Parathyroid adenoma (tissue), 2 donors: ENCODE results near the gene ZFX.

Source experiments
- H2AFZ ChIP-seq: fragments of 300-600 bp; sonication (generic); one replicate; pipeline ENCODE4 v1.7.0; 2017; ENCODE audit warnings: antibody characterized with exemption, mild to moderate bottlenecking
- H3K27ac ChIP-seq: fragments of 300-600 bp; sonication (generic); one replicate; pipeline ENCODE4 v1.7.0; 2017
- H3K27me3 ChIP-seq: fragments of 300-600 bp; sonication (generic); one replicate; pipeline ENCODE4 v1.7.0; 2017; ENCODE audit warnings: low read length; ENCODE audit not compliant: control insufficient read depth, insufficient read depth
- H3K36me3 ChIP-seq: fragments of 300-600 bp; sonication (generic); one replicate; pipeline ENCODE4 v1.7.0; 2017; ENCODE audit warnings: low read length; ENCODE audit not compliant: control insufficient read depth, insufficient read depth
- H3K4me1 ChIP-seq: fragments of 300-600 bp; sonication (generic); one replicate; pipeline ENCODE4 v1.7.0; 2017; ENCODE audit warnings: control low read depth
- H3K4me2 ChIP-seq: fragments of 300-600 bp; sonication (generic); one replicate; pipeline ENCODE4 v1.7.0; 2017; ENCODE audit warnings: low read length
- H3K4me3 ChIP-seq: fragments of 300-600 bp; sonication (generic); one replicate; pipeline ENCODE4 v1.7.0; 2017; ENCODE audit warnings: low read depth, low read length
- H3K79me2 ChIP-seq: fragments of 300-600 bp; sonication (generic); one replicate; pipeline ENCODE4 v1.7.0; 2017; ENCODE audit warnings: control low read depth
- H3K9ac ChIP-seq: fragments of 300-600 bp; sonication (generic); one replicate; pipeline ENCODE4 v1.7.0; 2017; ENCODE audit warnings: mild to moderate bottlenecking
- H3K9me3 ChIP-seq: fragments of 300-600 bp; sonication (generic); one replicate; pipeline ENCODE4 v1.7.0; 2017; ENCODE audit warnings: low read length; ENCODE audit not compliant: control insufficient read depth
- CTCF ChIP-seq: fragments of 300-600 bp; sonication (generic); IDR thresholded peaks from one replicate; pipeline ENCODE4 v1.7.0; 2017; ENCODE audit warnings: antibody characterized with exemption, mild to moderate bottlenecking
- donor health status: primary hyperparathyroidism.

The ZFX gene

GRCh38 chrX:24203072-24203808 is 53.7 kb downstream of the ZFX start:
- Histone ChIP-seq H3K36me3 (no peaks in the 10 kb centered on the region), H3K9me3 (no peaks in the 10 kb centered on the region), H2AFZ (no peak overlapping the region), H3K4me3 (no peak overlapping the region), H3K4me1 (peaks cover 17% of the 10 kb centered on the region), H3K79me2 (peaks cover 11% of the 10 kb centered on the region), H3K27me3 (no peaks in the 10 kb centered on the region), H3K4me2 (no peak overlapping the region), H3K9ac (no peak overlapping the region), H3K27ac (no peak overlapping the region)
- TF ChIP-seq CTCF: no peak

GRCh38 chrX:24204331-24204730 is 54.8 kb downstream of the ZFX start:
- H3K9me3 ChIP-seq: no peaks in the 10 kb centered on the region
- no peak overlapping the region for H3K27ac ChIP-seq

GRCh38 chrX:24204958-24205357 is 55.4 kb downstream of the ZFX start:
- Histone ChIP-seq H3K27me3 (no peaks in the 10 kb centered on the region), H3K27ac (no peak overlapping the region), H3K9ac (no peak overlapping the region), H3K79me2 (peaks cover 8% of the 10 kb centered on the region), H3K9me3 (no peaks in the 10 kb centered on the region), H3K4me2 (no peak overlapping the region), H3K4me1 (peaks cover 17% of the 10 kb centered on the region), H2AFZ (no peak overlapping the region), H3K36me3 (no peaks in the 10 kb centered on the region), H3K4me3 (no peak overlapping the region)
- no peak for TF ChIP-seq CTCF

More at GRCh38 chrX:24204331-24204730, 54.8 kb downstream of the ZFX start:
- Histone ChIP-seq H3K4me3 (no peak overlapping the region), H3K4me1 (peaks cover 17% of the 10 kb centered on the region), H3K4me2 (no peak overlapping the region), H3K36me3 (no peaks in the 10 kb centered on the region), H3K79me2 (peaks cover 8% of the 10 kb centered on the region), H3K27me3 (no peaks in the 10 kb centered on the region), H2AFZ (no peak overlapping the region), H3K9ac (no peak overlapping the region)
- TF ChIP-seq CTCF: no peak

GRCh38 chrX:24207826-24208225 is 58.3 kb downstream of the ZFX start:
- Histone ChIP-seq H3K9ac (no peak overlapping the region), H3K4me1 (peaks cover 8% of the 10 kb centered on the region), H3K4me3 (no peak overlapping the region), H3K79me2 (peaks cover 15% of the 10 kb centered on the region), H3K9me3 (no peaks in the 10 kb centered on the region), H3K27ac (no peak overlapping the region), H3K4me2 (no peak overlapping the region), H2AFZ (no peak overlapping the region), H3K27me3 (no peaks in the 10 kb centered on the region), H3K36me3 (no peaks in the 10 kb centered on the region)
- no peak for TF ChIP-seq CTCF
